ENCODE data around the gene MYL6.
"Not testable (repeated sequence)": the region's sequence is repeated elsewhere in the genome, so short reads cannot be mapped to it uniquely, and the experiment has no call there.

MYL6 gene

GRCh38 chr12:56169229-56169759 lies 11.1 kb downstream of the MYL6 start:
- H3K4me1 Mint-ChIP-seq, result no peaks in the 10 kb centered on the region
- H3K4me3 Mint-ChIP-seq, result no peak overlapping the region
- CTCF ChIA-PET, result interaction anchor here (1.4 kb wide), 1 partner anchor 50 kb away, joined by 3 read pairs; no protein-coding TSS in a partner anchor
- no peaks in the 10 kb centered on the region for H3K9me3 Mint-ChIP-seq
- no peak for DNase-seq
- H3K36me3 Mint-ChIP-seq, result peaks cover 62% of the 10 kb centered on the region
- H3K27me3 Mint-ChIP-seq, result no peaks in the 10 kb centered on the region
- H3K27ac Mint-ChIP-seq, result no peak overlapping the region

GRCh38 chr12:56172839-56173238 lies 14.7 kb downstream of the MYL6 start:
- DNase-seq, result no peak
- Mint-ChIP-seq H3K27me3 (no peaks in the 10 kb centered on the region), H3K36me3 (peaks cover 67% of the 10 kb centered on the region), H3K4me3 (no peak overlapping the region), H3K9me3 (no peaks in the 10 kb centered on the region), H3K4me1 (no peaks in the 10 kb centered on the region), H3K27ac (no peak overlapping the region)
- CTCF ChIA-PET, result interaction anchor here (1.2 kb wide), 1 partner anchor 12 kb away, joined by 3 read pairs; no protein-coding TSS in a partner anchor

- Mint-ChIP-seq H3K36me3 (peaks cover 70% of the 10 kb centered on the region), H3K9me3 (no peaks in the 10 kb centered on the region), H3K27ac (no peak overlapping the region), H3K27me3 (no peaks in the 10 kb centered on the region), H3K4me3 (no peak overlapping the region), H3K4me1 (no peaks in the 10 kb centered on the region)
- DNase-seq, result no peak
- CTCF ChIA-PET, result interaction anchor here (1.6 kb wide), 1 partner anchor 10 kb away, joined by 3 read pairs; no protein-coding TSS in a partner anchor
Observed at GRCh38 chr12:56178347-56178746, 20.2 kb downstream of the MYL6 start.

- Mint-ChIP-seq H3K4me1 (peaks cover 43% of the 10 kb centered on the region), H3K27me3 (peaks cover 7% of the 10 kb centered on the region), H3K4me3 (peak overlapping the region; percentile 31), H3K27ac (peak overlapping the region; percentile 88), H3K36me3 (peaks cover 41% of the 10 kb centered on the region), H3K9me3 (no peaks in the 10 kb centered on the region)
- DNase-seq, result no peak
- CTCF ChIA-PET, result interaction anchor here (1.9 to 6.5 kb wide), 4 partner anchors 11 to 448 kb away, joined by 4 to 51 read pairs (median 22); partner anchors contain the start of genes ANKRD52 and ESYT1
Observed at GRCh38 chr12:56186957-56187356, 28.8 kb downstream of the MYL6 start.

DNA sequence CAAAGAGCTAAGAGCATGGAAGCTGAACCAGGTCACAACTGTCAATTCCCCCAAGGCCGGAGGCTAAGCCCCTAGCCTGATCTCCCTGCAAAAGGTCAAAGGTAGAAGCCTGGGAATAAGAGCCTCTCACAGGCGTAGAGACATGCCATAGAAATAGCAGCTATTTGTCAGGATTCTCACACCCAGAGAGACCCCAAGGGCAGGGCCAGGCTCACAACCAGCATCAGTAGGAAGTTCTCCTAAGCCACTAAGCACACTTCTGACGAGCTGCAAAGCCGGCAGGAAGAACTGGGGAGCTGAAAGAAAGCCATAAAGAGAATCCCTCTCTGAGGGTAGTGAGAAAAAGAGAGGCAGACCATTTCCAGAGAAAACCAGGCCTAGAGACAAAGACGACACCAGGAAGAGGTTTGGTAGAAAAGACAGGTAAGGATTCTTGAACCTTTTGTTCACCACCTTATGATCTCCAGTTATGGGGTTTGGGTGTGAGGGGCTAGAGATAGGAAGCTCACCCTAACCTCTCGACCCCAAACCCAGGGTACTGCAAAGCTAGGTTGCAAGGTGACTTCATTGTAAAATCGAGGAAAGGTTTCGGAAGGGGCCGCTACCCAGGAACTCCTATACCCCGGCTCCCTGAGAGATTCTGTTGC lies 30.1 kb downstream of the MYL6 start:
- DNase-seq, result peak; percentile 27
- Mint-ChIP-seq H3K27ac (peak overlapping the region; percentile 88), H3K4me3 (peak overlapping the region; percentile 94), H3K27me3 (peaks cover 7% of the 10 kb centered on the region), H3K9me3 (no peaks in the 10 kb centered on the region), H3K4me1 (peaks cover 52% of the 10 kb centered on the region), H3K36me3 (peaks cover 39% of the 10 kb centered on the region)
- CTCF ChIA-PET, result interaction anchor here (0.8 to 6.5 kb wide), 14 partner anchors 10 to 449 kb away, joined by 3 to 87 read pairs (median 8); partner anchors contain the start of genes ANKRD52, ESYT1, MYL6 and RNF41

DNA sequence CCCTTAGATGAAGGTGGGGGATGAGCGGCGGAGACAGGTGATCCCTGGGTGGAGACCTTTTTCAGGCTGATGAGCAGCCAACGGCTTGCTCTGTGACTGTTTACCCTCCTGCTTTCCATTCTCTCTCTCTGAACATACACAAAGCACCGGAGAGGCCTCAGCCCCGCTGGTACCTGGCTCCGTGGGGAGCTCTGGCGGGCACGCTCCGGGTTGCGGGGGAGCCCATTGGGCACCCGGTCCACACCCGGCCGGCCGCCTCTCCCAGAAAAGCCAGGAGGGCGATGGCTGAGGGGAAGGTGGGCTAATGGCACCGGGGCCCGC lies 30.6 kb downstream of the MYL6 start:
- H3K27ac Mint-ChIP-seq, result peak overlapping the region; percentile 88
- peaks cover 7% of the 10 kb centered on the region for H3K27me3 Mint-ChIP-seq
- CTCF ChIA-PET, result interaction anchor here (0.8 to 6.5 kb wide), 18 partner anchors 8 to 450 kb away, joined by 3 to 87 read pairs (median 4); partner anchors contain the start of genes ANKRD52, ESYT1, MYL6 and PA2G4
- no peaks in the 10 kb centered on the region for H3K9me3 Mint-ChIP-seq
- H3K4me1 Mint-ChIP-seq, result peaks cover 55% of the 10 kb centered on the region
- DNase-seq, result no peak
- peak overlapping the region; percentile 94 for H3K4me3 Mint-ChIP-seq
- H3K36me3 Mint-ChIP-seq, result peaks cover 38% of the 10 kb centered on the region

DNA sequence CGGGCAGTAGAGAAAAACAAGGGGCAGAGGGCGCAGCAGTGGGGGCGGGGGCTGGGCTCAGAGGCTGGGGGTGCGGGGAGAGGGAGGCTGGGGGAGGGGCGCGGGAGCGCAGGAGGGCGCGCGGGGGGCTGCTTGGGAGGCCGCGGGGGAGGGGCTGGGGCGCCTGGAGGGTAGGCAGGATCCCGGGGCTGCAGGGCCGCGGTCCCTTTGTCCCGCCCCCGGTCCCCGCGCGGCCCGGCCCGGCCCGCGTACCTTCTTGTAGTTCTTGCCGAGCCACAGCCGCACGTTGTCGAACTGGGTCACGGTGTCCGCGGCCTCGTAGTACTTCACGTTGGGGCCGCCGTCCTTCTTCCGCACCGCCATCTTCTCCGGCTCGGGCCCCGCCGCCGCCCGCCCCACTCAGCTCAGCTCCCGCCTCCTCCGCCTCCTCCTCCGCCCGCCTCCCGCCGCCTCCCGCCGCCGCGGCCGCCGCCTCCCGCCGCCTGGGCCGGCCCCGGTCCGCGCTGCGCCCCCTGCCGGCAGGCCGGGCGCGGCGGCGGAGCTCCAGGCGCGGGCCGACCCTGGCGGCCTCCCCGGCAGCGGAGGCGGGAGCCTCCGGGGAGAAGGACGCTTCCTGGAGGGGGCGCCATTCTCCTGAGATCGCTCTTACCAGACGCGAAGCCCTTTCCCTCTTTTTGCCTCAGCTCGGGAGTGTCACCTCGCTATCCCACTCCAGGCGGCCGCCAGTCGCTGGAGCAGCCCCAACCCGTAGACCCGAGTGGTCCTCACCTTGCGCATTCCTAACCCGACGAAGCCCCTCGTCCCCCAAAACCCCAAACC lies 31.1 kb downstream of the MYL6 start, which contains the start of gene SMARCC2:
SMARCC2 (minus strand) TSS at position 385 of the 819 bp plus-strand sequence; CDS start at position 363, 22 bp downstream.
- H3K9me3 Mint-ChIP-seq, result no peaks in the 10 kb centered on the region
- H3K4me3 Mint-ChIP-seq, result peak within 1 kb of the TSS; percentile 94
- peaks cover 55% of the 10 kb centered on the region for H3K4me1 Mint-ChIP-seq
- peaks cover 33% of the 10 kb centered on the region for H3K36me3 Mint-ChIP-seq
- CTCF ChIA-PET, result interaction anchor here (0.5 to 6.5 kb wide), 30 partner anchors 8 to 821 kb away, joined by 3 to 87 read pairs (median 4); partner anchors contain the start of genes ANKRD52, COQ10A, ESYT1 and MYL6
- peak; percentile 91 for DNase-seq
- H3K27ac Mint-ChIP-seq, result peak within 1 kb of the TSS; percentile 96
- peaks cover 7% of the 10 kb centered on the region for H3K27me3 Mint-ChIP-seq

DNA sequence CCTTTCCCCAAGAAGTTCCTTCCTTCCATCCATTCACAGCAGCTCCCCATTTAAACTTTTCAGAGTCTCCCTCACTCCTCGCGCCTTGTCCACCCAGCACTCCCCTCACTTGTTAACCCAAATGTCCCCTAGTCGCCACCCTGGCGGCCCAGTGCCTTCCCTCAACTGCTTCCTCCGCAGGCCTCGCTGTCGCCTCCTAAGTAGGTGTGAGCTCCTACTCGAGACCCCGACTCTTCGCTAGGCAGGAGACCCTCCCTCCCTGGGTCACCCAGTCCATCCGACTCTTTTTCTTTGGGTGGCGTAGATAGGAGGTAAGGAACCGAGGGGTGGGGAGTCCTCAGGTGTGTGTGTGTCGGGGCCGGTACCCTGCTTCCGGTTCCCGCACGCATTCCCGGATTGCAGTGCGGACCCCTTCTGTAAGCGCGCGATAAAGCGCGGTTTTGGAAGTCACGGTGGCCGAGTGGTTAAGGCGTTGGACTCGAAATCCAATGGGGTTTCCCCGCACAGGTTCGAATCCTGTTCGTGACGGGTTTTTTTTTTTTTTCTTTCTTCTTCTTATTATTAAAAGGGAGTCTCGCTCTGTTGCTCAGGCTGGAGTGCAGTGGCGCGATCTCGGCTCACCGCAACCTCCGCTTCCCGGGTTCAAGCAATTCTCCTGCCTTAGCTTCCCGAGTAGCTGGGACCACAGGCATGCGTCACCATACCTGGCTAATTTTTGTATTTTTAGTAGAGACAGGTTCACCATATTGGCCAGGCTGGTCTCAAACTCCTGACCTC lies 31.9 kb downstream of the MYL6 start:
- peak overlapping the region; percentile 96 for H3K27ac Mint-ChIP-seq
- H3K9me3 Mint-ChIP-seq, result no peaks in the 10 kb centered on the region
- peaks cover 7% of the 10 kb centered on the region for H3K27me3 Mint-ChIP-seq
- CTCF ChIA-PET, result interaction anchor here (0.5 to 6.5 kb wide), 27 partner anchors 9 to 820 kb away, joined by 3 to 87 read pairs (median 4); partner anchors contain the start of genes ANKRD52, COQ10A, ESYT1 and MYL6
- peaks cover 52% of the 10 kb centered on the region for H3K4me1 Mint-ChIP-seq
- H3K36me3 Mint-ChIP-seq, result peaks cover 26% of the 10 kb centered on the region
- peak overlapping the region; percentile 94 for H3K4me3 Mint-ChIP-seq
- DNase-seq, result peak; percentile 81

- no peak for DNase-seq
- Mint-ChIP-seq H3K36me3 (peaks cover 23% of the 10 kb centered on the region), H3K9me3 (no peaks in the 10 kb centered on the region), H3K4me3 (peak overlapping the region; percentile 94), H3K27ac (peak overlapping the region; percentile 96), H3K4me1 (peaks cover 51% of the 10 kb centered on the region), H3K27me3 (peaks cover 7% of the 10 kb centered on the region)
- CTCF ChIA-PET, result interaction anchor here (0.8 to 6.5 kb wide), 5 partner anchors 32 to 77 kb away, joined by 3 to 87 read pairs (median 17); partner anchors contain the start of genes ANKRD52, COQ10A, RNF41 and RPL41
Observed at GRCh38 chr12:56190695-56191155, 32.6 kb downstream of the MYL6 start.

- H3K36me3 Mint-ChIP-seq, result peaks cover 8% of the 10 kb centered on the region
- DNase-seq, result no peak
- no peak overlapping the region for H3K4me3 Mint-ChIP-seq
- H3K9me3 Mint-ChIP-seq, result no peaks in the 10 kb centered on the region
- CTCF ChIA-PET, result interaction anchor here (0.6 to 6.5 kb wide), 10 partner anchors 15 to 309 kb away, joined by 3 to 87 read pairs (median 6); partner anchors contain the start of genes ANKRD52, COQ10A, RPL41 and ZC3H10
- H3K27me3 Mint-ChIP-seq, result peaks cover 7% of the 10 kb centered on the region
- H3K27ac Mint-ChIP-seq, result no peak overlapping the region
- peaks cover 37% of the 10 kb centered on the region for H3K4me1 Mint-ChIP-seq
Observed at GRCh38 chr12:56192582-56192981, 34.4 kb downstream of the MYL6 start.

DNA sequence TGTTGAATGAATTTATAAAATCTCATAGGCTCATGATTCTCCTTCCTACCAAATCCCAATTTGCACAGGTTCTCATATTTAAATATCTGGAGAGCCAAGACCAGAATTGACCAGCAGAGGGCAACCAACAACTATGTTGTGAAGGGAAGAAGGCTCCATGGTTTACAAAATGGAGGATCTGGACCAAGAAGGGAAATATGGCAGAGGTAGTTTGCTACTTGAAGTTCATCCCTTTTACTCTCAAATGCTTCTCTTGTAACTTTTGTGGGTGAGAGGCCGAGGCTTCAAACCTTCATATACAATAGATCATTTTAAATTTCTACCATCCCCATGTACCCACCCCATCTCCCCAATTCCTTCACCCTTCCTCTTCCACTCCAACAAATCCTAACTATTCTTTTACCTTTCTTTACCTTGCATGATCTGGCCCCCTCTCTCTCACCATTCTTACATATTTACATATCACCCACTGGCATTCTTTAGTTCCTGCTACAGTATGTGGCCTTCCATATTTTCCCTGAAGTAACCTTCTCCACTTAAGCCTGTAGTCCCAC lies 34.9 kb downstream of the MYL6 start:
- no peaks in the 10 kb centered on the region for H3K9me3 Mint-ChIP-seq
- peaks cover 7% of the 10 kb centered on the region for H3K36me3 Mint-ChIP-seq
- peak; percentile 87 for DNase-seq
- peaks cover 32% of the 10 kb centered on the region for H3K4me1 Mint-ChIP-seq
- no peak overlapping the region for H3K27ac Mint-ChIP-seq
- CTCF ChIA-PET, result interaction anchor here (0.9 to 6.5 kb wide), 8 partner anchors 15 to 309 kb away, joined by 3 to 33 read pairs (median 6); partner anchors contain the start of genes ANKRD52 and COQ10A
- no peak overlapping the region for H3K4me3 Mint-ChIP-seq
- peaks cover 7% of the 10 kb centered on the region for H3K27me3 Mint-ChIP-seq

GRCh38 chr12:56196818-56197550 lies 38.8 kb downstream of the MYL6 start:
- not testable (repeated sequence) for DNase-seq, H3K9me3 Mint-ChIP-seq, H3K4me3 Mint-ChIP-seq, H3K27ac Mint-ChIP-seq, H3K27me3 Mint-ChIP-seq, H3K36me3 Mint-ChIP-seq
- CTCF ChIA-PET, result interaction anchor here (0.7 to 1.0 kb wide), 3 partner anchors 11 to 1623 kb away, joined by 3 to 7 read pairs (median 3); no protein-coding TSS in a partner anchor
- H3K4me1 Mint-ChIP-seq, result peaks cover 13% of the 10 kb centered on the region

Data from activated naive CD4-positive, alpha-beta T cell treated with anti-CD3 and anti-CD28 coated beads, Interleukin-2, amount 10 ng/mL, durations not matched to agents 7 days and 5 days (primary cell).